Muscle layer of duodenum (tissue), 2 donors: Measurements from ENCODE around the gene TDRD1.

Experiments used
- H3K27ac ChIP-seq: one replicate; pipeline ENCODE4 v1.7.0; 2013; ENCODE audit warnings: mild to moderate bottlenecking, low read length
- H3K27me3 ChIP-seq: one replicate; pipeline ENCODE4 v1.7.0; 2013; ENCODE audit warnings: low read depth, mild to moderate bottlenecking, control low read depth, low read length
- H3K36me3 ChIP-seq, 2 donors: one replicate each; pipeline ENCODE4 v1.7.0; 2013; ENCODE audit warnings: low read length in 2 of 2, control low read depth in 1 of 2, mild to moderate bottlenecking in 1 of 2; ENCODE audit not compliant: insufficient read depth in 2 of 2, control insufficient read depth in 1 of 2
- H3K4me1 ChIP-seq, 2 donors: one replicate each; pipeline ENCODE4 v1.7.0; 2013; ENCODE audit warnings: low read length in 2 of 2, mild to moderate bottlenecking in 2 of 2, control low read depth in 1 of 2, moderate library complexity in 1 of 2; ENCODE audit not compliant: insufficient read depth in 2 of 2, control insufficient read depth in 1 of 2
- H3K4me3 ChIP-seq, 2 donors: one replicate each; pipeline ENCODE4 v1.7.0; 2013; ENCODE audit warnings: low read length in 2 of 2, low read depth in 1 of 2, mild to moderate bottlenecking in 1 of 2
- H3K9me3 ChIP-seq, 2 donors: one replicate each; pipeline ENCODE4 v1.7.0; 2013; ENCODE audit warnings: low read length in 2 of 2, control low read depth in 1 of 2, mild to moderate bottlenecking in 1 of 2; ENCODE audit not compliant: control insufficient read depth in 1 of 2
- donor health status: healthy.

Gene TDRD1

DNA sequence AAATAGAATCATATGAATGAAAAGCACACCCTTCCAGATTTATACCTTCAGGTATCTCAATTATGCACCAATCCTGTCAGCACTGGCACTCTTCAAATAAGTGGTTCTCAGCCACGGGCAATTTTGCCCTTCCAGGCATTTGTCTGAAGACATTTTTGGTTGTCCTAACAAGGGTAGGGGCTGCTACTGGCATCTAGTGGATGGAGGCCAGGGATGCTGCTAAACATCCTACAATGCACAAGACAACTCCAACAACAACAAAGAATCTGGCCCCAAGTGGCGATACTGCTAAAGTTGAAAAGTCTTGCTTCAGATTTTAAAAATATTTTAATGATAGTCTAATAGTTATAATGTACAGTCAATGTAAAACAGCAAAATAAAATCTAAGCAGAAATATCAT lies 21.2 kb upstream of the TDRD1 start:
- Histone ChIP-seq H3K36me3 (peaks cover 0 to 22% of the 10 kb centered on the region in 2 donors), H3K9me3 (no peaks in the 10 kb centered on the region), H3K4me3 (no peak overlapping the region), H3K27ac (no peak overlapping the region), H3K27me3 (no peaks in the 10 kb centered on the region), H3K4me1 (no peaks in the 10 kb centered on the region)

DNA sequence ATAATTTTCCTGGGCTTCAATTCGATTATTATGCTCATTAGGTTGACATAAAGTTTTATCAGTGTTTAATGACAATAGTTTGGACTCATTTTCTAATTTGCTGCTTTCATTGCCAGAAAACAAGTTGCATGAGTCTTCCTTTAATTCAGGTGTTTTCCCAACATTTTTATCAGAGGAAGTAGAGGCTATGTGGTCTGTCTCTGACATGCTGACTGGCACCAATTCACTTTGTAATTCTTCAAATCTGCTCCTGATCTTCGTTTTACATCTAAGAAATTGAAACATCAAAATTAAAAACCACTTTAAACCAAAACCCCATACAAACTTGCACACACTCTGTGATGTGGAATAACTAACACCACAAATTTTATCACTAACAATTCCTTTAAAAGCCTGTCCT lies 16.1 kb upstream of the TDRD1 start:
- peaks cover 4 to 11% of the 10 kb centered on the region in 2 donors for H3K4me1 ChIP-seq
- no peak overlapping the region for H3K4me3 ChIP-seq
- no peaks in the 10 kb centered on the region for H3K9me3 ChIP-seq
- no peak overlapping the region for H3K27ac ChIP-seq
- no peaks in the 10 kb centered on the region for H3K27me3 ChIP-seq
- peaks cover 0 to 5% of the 10 kb centered on the region in 2 donors for H3K36me3 ChIP-seq

DNA sequence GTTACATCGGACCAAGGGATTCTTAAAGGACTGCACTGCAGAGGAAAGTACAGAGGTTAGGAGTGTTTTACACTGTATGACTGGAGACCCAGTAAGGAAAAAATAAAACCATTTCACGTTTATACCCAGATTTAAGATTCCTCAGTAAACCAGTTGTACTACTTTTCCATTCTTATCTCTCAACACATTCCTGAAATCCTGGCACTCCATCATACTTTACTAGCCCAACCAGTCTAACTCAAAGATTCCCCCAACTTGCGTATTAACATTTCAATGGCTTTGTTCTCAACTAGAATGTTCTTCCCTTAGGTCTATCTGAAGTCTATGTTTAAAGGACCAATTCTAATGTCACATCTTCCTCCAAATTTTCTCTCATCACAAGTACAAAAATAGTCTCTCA lies 13.1 kb upstream of the TDRD1 start:
- Histone ChIP-seq H3K4me3 (no peak overlapping the region), H3K4me1 (peaks cover 4 to 11% of the 10 kb centered on the region in 2 donors), H3K27me3 (no peaks in the 10 kb centered on the region), H3K27ac (no peak overlapping the region), H3K36me3 (peaks cover 0 to 5% of the 10 kb centered on the region in 2 donors), H3K9me3 (peaks cover 6 to 8% of the 10 kb centered on the region in 2 donors)

DNA sequence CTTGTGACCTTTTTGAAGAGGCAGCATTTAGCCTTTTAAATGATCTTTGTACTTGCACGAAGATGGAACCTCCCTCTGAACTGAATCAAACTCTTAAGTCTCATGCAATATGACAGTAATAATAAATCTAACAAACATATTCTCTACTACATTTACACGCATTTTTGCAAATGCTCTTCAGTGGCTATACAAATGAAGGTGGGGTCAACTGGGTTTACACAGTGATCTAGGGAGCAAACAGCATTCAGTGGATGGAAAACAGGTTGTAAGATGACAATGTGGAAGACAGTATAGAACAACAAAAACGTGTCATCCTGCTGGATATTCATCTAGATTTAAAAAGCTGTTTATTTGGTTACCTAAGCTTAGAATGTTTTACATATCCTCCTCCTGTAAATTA lies 12.7 kb upstream of the TDRD1 start:
- Histone ChIP-seq H3K36me3 (peaks cover 0 to 5% of the 10 kb centered on the region in 2 donors), H3K4me1 (peaks cover 4 to 11% of the 10 kb centered on the region in 2 donors)

DNA sequence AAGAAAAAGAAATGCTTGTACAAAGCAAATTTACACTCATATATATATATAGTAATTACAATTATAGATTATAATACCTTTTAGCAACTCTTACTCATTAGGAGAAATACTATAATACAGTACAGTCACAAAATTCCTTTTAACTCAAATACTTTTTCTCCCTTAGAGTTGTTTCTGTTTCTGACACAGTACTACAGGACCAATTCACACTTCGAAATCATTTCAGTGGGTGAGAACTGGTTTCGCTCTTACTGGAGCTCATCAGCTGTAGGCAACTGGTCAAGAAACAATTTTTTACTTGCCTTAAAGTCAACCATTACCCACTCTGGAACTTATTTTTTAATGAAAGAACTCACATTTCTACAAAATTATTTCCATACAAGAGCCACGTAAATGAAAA lies 11.2 kb upstream of the TDRD1 start:
- Histone ChIP-seq H3K36me3 (peaks cover 0 to 5% of the 10 kb centered on the region in 2 donors), H3K27ac (no peak overlapping the region), H3K9me3 (peaks cover 6 to 8% of the 10 kb centered on the region in 2 donors), H3K27me3 (no peaks in the 10 kb centered on the region), H3K4me3 (no peak overlapping the region), H3K4me1 (peaks cover 4 to 18% of the 10 kb centered on the region in 2 donors)

More for the DNA sequence above, 12.7 kb upstream of the TDRD1 start:
- no peak overlapping the region for H3K27ac ChIP-seq
- H3K4me3 ChIP-seq: no peak overlapping the region
- no peaks in the 10 kb centered on the region for H3K27me3 ChIP-seq
- H3K9me3 ChIP-seq: peaks cover 6 to 8% of the 10 kb centered on the region in 2 donors

DNA sequence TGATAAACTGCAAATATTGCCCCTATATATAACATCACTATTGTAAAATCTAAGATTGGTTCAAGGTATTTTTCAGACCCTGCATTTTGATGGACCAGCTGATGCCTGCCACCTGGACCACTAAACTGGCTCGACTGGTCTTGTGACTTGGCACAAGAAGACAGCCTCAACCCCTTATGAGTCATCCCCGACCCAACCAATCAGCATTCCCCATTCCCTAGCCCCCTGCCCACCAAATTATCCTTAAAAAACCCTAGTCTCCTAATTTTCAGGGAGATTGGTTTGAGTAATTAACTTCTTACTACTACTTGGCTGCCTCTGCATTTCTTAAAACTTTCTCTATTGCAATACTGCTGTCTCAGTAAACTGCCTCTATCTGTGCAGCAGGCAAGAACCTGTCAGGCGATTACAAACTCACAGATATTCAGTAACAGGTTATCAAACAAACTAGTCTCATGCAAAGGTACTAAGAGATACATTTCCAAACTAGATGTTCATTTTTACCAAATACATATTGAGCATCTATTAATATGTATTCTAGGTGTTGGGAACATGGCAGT lies 10.6 kb upstream of the TDRD1 start:
- Histone ChIP-seq H3K27me3 (no peaks in the 10 kb centered on the region), H3K27ac (no peak overlapping the region), H3K36me3 (peaks cover 0 to 5% of the 10 kb centered on the region in 2 donors), H3K9me3 (peaks cover 6 to 8% of the 10 kb centered on the region in 2 donors), H3K4me3 (no peak overlapping the region), H3K4me1 (peaks cover 0 to 16% of the 10 kb centered on the region in 2 donors)

DNA sequence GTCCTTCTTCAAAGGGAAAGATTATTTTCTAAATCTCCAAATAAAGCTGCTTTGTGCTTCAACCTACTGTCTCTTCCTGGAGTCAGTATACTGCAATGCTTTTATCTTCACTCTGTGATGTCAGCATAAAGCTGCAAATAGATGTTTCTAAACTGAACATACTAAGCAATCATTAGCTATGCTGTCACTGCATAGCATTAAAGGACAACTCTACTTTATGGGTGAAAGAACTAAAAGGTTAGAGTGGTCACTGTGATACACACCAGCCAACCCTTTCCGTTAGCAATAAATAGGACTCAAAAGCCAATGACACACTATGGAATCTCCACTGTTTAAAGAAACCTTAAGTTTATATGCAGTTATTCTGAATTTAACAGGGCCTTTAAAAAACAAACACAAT lies 6.9 kb upstream of the TDRD1 start:
- Histone ChIP-seq H3K4me3 (peak overlapping the region; percentile 74 to 79), H3K27ac (peak overlapping the region; percentile 88), H3K36me3 (peaks cover 0 to 3% of the 10 kb centered on the region in 2 donors), H3K4me1 (peaks cover 0 to 7% of the 10 kb centered on the region in 2 donors), H3K9me3 (peaks cover 6 to 8% of the 10 kb centered on the region in 2 donors), H3K27me3 (no peaks in the 10 kb centered on the region)

DNA sequence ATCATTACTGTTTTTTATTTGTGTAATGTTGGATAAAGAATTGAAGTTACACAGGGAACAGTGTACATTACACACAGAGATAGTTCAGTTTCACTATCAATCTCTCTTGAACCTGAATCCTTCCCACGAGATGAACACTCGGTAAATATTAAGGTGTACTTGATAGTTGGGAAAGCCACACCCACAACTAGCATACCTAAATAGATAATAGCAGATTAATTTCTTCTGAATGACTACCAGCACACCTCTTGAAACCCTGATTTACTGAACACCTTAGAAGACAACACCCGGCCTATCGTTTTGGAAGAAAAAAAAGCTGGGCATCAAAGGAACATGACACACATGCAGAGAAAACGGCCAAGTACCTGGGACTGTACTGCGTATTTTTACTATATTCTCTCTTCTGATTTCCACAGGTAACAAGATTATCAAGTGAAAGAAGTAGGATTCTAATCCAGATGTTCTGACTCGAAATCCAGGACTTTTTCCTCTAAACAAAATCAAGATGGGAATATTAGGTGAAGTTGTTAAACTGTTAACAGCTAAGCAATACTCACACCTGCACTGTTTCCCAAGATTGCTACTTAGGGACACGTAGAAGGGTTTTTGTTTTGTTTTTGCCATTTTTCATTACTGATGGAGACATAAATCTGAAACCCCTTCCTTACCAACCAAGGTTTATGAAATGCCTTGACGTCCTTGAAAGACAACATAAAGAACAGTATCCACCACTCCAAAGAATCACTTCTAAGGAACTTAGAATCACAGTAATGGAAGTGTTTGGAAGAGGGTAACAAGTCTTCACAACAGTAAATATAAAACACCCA lies 6.2 kb upstream of the TDRD1 start:
- Histone ChIP-seq H3K4me3 (peak overlapping the region; percentile 74 to 79), H3K9me3 (peaks cover 6 to 8% of the 10 kb centered on the region in 2 donors), H3K27ac (peak overlapping the region; percentile 88), H3K36me3 (no peaks in the 10 kb centered on the region), H3K4me1 (peaks cover 0 to 7% of the 10 kb centered on the region in 2 donors), H3K27me3 (no peaks in the 10 kb centered on the region)

DNA sequence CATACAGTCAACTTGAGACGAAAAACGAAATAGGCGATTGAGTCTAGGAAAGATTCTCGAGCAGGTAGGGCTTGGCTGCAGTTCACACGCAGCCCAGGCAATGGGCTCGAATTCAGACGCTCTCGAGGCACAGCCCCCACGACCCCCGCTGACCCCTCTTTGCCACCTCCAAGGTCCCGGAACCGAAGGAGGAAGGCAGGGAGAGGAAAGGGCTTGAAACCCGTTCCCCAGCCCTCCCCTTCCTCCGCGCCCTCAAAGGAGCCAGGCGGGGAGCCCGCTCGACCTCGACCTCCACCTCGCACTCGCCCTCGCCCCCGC lies 5.6 kb upstream of the TDRD1 start:
- no peaks in the 10 kb centered on the region for H3K36me3 ChIP-seq
- H3K9me3 ChIP-seq: peaks cover 4% of the 10 kb centered on the region in 2 donors
- no peaks in the 10 kb centered on the region for H3K27me3 ChIP-seq
- H3K4me3 ChIP-seq: peak overlapping the region; percentile 74 to 79
- peaks cover 0 to 7% of the 10 kb centered on the region in 2 donors for H3K4me1 ChIP-seq
- peak overlapping the region; percentile 88 for H3K27ac ChIP-seq

DNA sequence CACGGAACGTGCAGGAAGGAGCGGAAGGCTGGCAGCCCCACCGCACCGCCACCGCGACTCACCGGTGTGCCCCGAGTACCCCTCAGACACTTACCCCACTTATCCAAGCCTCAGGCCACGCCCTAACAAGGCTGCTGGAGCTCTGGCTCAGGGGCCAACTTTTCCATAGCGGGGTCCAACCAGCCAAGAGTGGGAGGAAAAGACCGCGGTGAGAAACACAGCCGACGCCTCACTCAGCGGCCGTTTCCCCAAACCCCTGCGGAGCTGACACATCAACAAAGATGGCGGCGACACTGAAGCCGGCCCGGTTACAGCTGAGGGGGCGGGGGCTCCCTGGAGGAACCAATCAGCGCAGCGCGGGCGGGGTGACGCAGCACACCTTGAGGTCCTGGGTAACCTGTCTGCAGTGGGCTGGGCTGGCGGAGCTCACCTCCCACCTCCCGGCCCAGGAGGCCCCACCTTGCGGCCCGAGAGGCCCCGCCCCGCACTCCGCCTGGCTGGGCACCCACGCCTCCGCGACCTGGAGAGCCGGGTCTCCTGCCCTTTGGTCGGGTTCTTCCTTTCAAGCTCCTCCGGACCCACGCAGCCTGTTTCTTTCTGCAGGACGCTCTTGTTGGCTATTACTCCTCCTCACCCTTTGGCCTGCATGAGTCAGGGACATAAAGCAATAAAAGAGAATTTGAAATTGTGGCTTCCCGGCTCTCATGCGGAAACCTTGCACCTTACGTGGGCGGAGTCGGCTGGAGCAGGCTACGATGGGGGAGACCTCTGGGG lies 5.0 kb upstream of the TDRD1 start, which contains the start of gene CCDC186:
Gene CCDC186 (minus strand): TSS at position 283 of the 774 bp plus-strand sequence. CDS start 10,935 bp downstream, outside the sequence.
- Histone ChIP-seq H3K9me3 (no peaks in the 10 kb centered on the region), H3K27ac (peak within 1 kb of the TSS; percentile 88), H3K4me1 (peaks cover 0 to 7% of the 10 kb centered on the region in 2 donors), H3K36me3 (no peaks in the 10 kb centered on the region), H3K27me3 (no peaks in the 10 kb centered on the region), H3K4me3 (peak within 1 kb of the TSS; percentile 74 to 79)

DNA sequence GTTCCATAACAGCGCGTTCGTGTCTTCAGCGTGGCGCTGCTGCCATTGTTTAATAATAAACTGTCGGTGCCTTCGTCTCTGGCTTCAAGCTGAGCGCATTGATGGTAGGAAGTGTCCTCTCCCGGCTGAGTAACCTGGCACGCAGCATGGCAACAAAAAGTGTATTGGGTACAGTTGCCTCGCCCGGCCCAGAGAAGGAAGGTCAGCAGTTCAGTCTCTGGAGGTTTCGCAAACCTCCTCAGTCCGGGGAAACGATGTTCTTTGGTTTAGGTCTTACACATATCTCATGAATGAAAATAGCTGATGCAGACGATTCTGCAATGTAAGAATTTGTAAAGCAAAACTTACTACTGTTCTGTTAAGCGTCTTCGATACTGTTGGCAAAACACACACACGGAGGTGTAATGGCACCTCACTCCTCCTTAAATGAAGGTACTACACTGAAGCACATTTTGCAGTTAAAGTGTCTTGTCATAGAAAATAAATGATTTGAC lies 4.4 kb upstream of the TDRD1 start:
- Histone ChIP-seq H3K9me3 (no peaks in the 10 kb centered on the region), H3K4me3 (peak overlapping the region; percentile 74 to 79), H3K4me1 (peaks cover 0 to 7% of the 10 kb centered on the region in 2 donors), H3K27ac (peak overlapping the region; percentile 35), H3K36me3 (no peaks in the 10 kb centered on the region), H3K27me3 (no peaks in the 10 kb centered on the region)
